GM12892 (cell line): ENCODE data around the gene PPP1R7.

ENCODE experiments used
- POLR2A ChIP-seq: IDR thresholded peaks from 2 replicates; pipeline ENCODE4 v1.6.1; 2011; ENCODE audit warnings: low read depth, low read length, control low read depth
- POLR2AphosphoS5 ChIP-seq: IDR thresholded peaks from 2 replicates; pipeline ENCODE4 v1.6.1; 2011; ENCODE audit warnings: low read depth, low read length, control low read depth
- TAF1 ChIP-seq: IDR thresholded peaks from 2 replicates; pipeline ENCODE4 v1.6.1; 2011; ENCODE audit warnings: low read depth, mild to moderate bottlenecking, control low read depth, low read length, borderline replicate concordance

DNA sequence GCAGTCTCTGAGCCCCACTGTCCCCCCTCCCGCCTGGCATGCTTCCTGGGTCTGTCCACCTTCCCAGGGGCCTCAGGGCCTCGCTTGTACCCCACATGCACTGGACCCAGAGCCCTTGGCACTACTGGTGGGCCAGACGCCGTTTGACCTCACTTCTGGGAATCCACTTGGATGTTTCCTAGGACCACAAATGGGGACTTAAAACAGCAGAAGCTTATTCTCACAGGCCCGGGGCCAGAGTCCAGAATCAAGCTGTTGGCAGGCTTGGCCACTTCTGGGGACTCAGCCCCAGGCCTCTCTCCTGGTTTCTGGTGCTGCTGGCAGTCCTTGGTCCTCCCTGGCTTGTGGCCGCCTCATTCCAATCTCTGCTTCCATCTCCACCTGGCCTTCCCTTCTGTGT is 57.8 kb downstream of the PPP1R7 start:
- TF ChIP-seq POLR2A (no peak), POLR2AphosphoS5 (no peak), TAF1 (no peak)
